Measurements from ENCODE around the gene PDZRN3.

The PDZRN3 gene

GRCh38 chr3:73409138-73409763 is 215.5 kb downstream of the PDZRN3 start:
- FAIRE-seq, result no peak

- FAIRE-seq, result no peak
These were observed 216.1 kb downstream of the PDZRN3 start for GRCh38 chr3:73408634-73409033.

- FAIRE-seq, result no peak
These were observed 217.2 kb downstream of the PDZRN3 start for GRCh38 chr3:73407577-73407976.

GRCh38 chr3:73405853-73406252 is 218.9 kb downstream of the PDZRN3 start:
- no peak for FAIRE-seq

- no peak for FAIRE-seq
These were observed 219.7 kb downstream of the PDZRN3 start for GRCh38 chr3:73405000-73405399.

- no peak for FAIRE-seq
These were observed 220.3 kb downstream of the PDZRN3 start for GRCh38 chr3:73404435-73404834.

GRCh38 chr3:73403444-73403843 is 221.3 kb downstream of the PDZRN3 start:
- FAIRE-seq, result no peak

GRCh38 chr3:73401616-73402279 is 223.0 kb downstream of the PDZRN3 start:
- FAIRE-seq, result no peak

- no peak for FAIRE-seq
These were observed 223.7 kb downstream of the PDZRN3 start for GRCh38 chr3:73401059-73401458.

- no peak for FAIRE-seq
These were observed 225.0 kb downstream of the PDZRN3 start for GRCh38 chr3:73399666-73400253.

GRCh38 chr3:73399106-73399505 is 225.6 kb downstream of the PDZRN3 start:
- no peak for FAIRE-seq

GRCh38 chr3:73398084-73398483 is 226.7 kb downstream of the PDZRN3 start:
- FAIRE-seq, result no peak

- no peak for FAIRE-seq
These were observed 230.5 kb downstream of the PDZRN3 start for GRCh38 chr3:73394240-73394639.

- FAIRE-seq, result no peak
These were observed 231.7 kb downstream of the PDZRN3 start for GRCh38 chr3:73393005-73393404.

GRCh38 chr3:73391984-73392383 is 232.8 kb downstream of the PDZRN3 start:
- FAIRE-seq, result no peak

- no peak for FAIRE-seq
These were observed 234.8 kb downstream of the PDZRN3 start for GRCh38 chr3:73389928-73390327.

- FAIRE-seq, result no peak
These were observed 235.5 kb downstream of the PDZRN3 start for GRCh38 chr3:73389117-73389813.

GRCh38 chr3:73385568-73385967 is 239.2 kb downstream of the PDZRN3 start:
- FAIRE-seq, result no peak

- FAIRE-seq, result no peak
These were observed 240.4 kb downstream of the PDZRN3 start for GRCh38 chr3:73384091-73384906.

GRCh38 chr3:73383470-73384049 is 241.2 kb downstream of the PDZRN3 start:
- no peak for FAIRE-seq

- no peak for FAIRE-seq
These were observed 243.2 kb downstream of the PDZRN3 start for GRCh38 chr3:73381551-73381950.

All from endometrium (tissue), 2 donors.